Activated CD8-positive, alpha-beta memory T cell treated with anti-CD3 and anti-CD28 coated beads for 36 hours (primary cell): ENCODE data around the gene TOB2. TPM values are rescaled to one million over a fixed set of nuclear protein-coding genes. Genes with fewer than 3 reads are reported as not detected.
"Not testable (repeated sequence)": the region's sequence is repeated elsewhere in the genome, so short reads cannot be mapped to it uniquely, and the experiment has no call there.

Experiments
- CTCF ChIA-PET: fragments of 350-600 bp; sonication (Branson Sonifier 250); formaldehyde crosslinking; loops from one replicate; lab custom pipeline; 2021; ENCODE audit warnings: antibody characterized with exemption; lab: Charles Lee
- POLR2A ChIA-PET: fragments of 350-600 bp; sonication (Branson Sonifier 250); formaldehyde crosslinking; loops from one replicate; lab custom pipeline; 2021; ENCODE audit warnings: antibody characterized with exemption; lab: Charles Lee
- total RNA-seq, 2 experiments: library from RNA; stranded (reverse); gene quantifications; one replicate each; pipeline ENCODE4 v1.2.3, GENCODE V29; 2021

TOB2 gene
- total RNA-seq, 2 experiments from 2014 or later: 48.9 to 52.8 TPM

- ChIA-PET POLR2A (no interaction called here), CTCF (interaction anchor here (0.6 to 1.1 kb wide), 2 partner anchors 56 to 314 kb away, joined by 5 to 6 read pairs; no protein-coding TSS in a partner anchor)
Observed at GRCh38 chr22:41471568-41471967, 25.0 kb upstream of the TOB2 start.

- CTCF ChIA-PET: interaction anchor here (1.1 kb wide), 1 partner anchor 57 kb away, joined by 5 read pairs; no protein-coding TSS in a partner anchor
- POLR2A ChIA-PET: no interaction called here
Observed at GRCh38 chr22:41470886-41471285, 24.3 kb upstream of the TOB2 start.

GRCh38 chr22:41469218-41469851 lies 22.7 kb upstream of the TOB2 start:
- CTCF ChIA-PET: interaction anchor here (1.0 to 1.6 kb wide), 8 partner anchors 12 to 88 kb away, joined by 3 to 9 read pairs (median 4); partner anchors contain the start of genes TEF and TOB2

GRCh38 chr22:41468381-41469217 lies 22.0 kb upstream of the TOB2 start, which contains the start of the genes ACO2 and PHF5A:
Gene ACO2 (plus strand): TSS chr22:41469117. CDS start chr22:41469147, 30 bp downstream.
Gene PHF5A (minus strand): TSS chr22:41468692. CDS start chr22:41468653, 39 bp downstream.
- ChIA-PET CTCF (interaction anchor here (0.7 to 1.6 kb wide), 10 partner anchors 11 to 104 kb away, joined by 3 to 9 read pairs (median 4); partner anchors contain the start of genes TEF and TOB2), POLR2A (interaction anchor here (0.5 to 4.8 kb wide), 16 partner anchors 9 to 621 kb away, joined by 3 to 71 read pairs (median 5); partner anchors contain the start of genes DESI1, PMM1, TEF and TOB2)

More at GRCh38 chr22:41469218-41469851, 22.7 kb upstream of the TOB2 start:
- POLR2A ChIA-PET: interaction anchor here (0.5 to 4.8 kb wide), 13 partner anchors 8 to 621 kb away, joined by 3 to 71 read pairs (median 5); partner anchors contain the start of genes PMM1, TEF and TOB2

GRCh38 chr22:41461901-41462300 lies 15.3 kb upstream of the TOB2 start:
- ChIA-PET POLR2A (interaction anchor here (0.8 to 1.4 kb wide), 2 partner anchors 11 to 15 kb away, joined by 3 read pairs; partner anchors contain the start of gene TOB2), CTCF (no interaction called here)

DNA sequence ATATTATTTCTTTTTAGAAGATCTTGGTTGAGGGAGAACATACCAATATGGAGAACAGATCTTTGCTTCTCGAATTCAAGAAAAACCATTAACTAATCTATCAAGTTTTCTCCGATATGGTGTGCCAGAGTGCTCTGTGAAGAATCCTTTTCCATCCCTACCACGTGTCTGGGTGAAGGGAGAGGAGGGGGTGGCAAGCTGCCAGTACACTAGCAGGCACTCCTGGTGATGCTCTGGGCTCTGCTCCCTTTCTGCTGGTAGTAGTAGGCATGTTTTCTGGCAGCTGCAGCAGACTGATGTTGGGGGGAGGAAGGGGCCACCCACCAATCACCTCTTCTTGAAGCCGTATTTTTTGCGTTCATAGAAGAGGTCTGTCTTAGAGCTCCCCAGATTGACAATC lies 13.5 kb upstream of the TOB2 start:
- CTCF ChIA-PET: interaction anchor here (2.0 kb wide), 1 partner anchor 11 kb away, joined by 5 read pairs; no protein-coding TSS in a partner anchor
- POLR2A ChIA-PET: not testable (repeated sequence)

- ChIA-PET CTCF (interaction anchor here (2.0 kb wide), 1 partner anchor 11 kb away, joined by 5 read pairs; no protein-coding TSS in a partner anchor), POLR2A (interaction anchor here (1.1 kb wide), 1 partner anchor 9 kb away, joined by 6 read pairs; the partner anchor contains the start of genes ACO2 and PHF5A)
Observed at GRCh38 chr22:41459431-41459830, 12.8 kb upstream of the TOB2 start.

DNA sequence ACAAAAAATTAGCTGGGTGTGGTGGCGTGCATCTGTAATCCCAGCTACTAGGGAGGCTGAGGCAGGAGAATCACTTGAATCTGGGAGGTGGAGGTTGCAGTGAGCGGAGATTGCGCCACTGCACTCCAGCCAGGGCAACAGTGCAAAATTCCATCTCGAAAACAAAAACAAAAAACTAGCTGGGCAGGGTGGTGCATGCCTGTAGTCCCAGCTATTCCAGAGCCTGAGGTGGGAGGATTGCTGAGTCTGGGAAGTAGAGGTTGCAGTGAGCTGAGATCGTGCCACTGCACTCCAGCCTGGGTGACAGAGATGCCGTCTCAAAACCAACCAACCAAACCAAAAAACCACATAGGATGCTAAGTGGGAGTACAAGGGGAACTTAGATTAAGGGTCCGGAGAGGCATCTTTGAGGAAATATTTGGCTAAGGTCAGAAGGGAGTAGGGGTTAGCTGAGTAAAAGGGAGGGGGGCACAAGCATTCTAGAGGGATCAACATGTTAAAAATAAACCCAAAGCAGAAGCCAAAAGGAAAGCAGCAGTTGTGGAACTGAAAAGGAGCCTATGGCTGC lies 11.6 kb upstream of the TOB2 start:
- POLR2A ChIA-PET: interaction anchor here (1.0 to 1.1 kb wide), 2 partner anchors 9 to 11 kb away, joined by 5 to 7 read pairs; partner anchors contain the start of gene TOB2

GRCh38 chr22:41448189-41448808 lies 1.7 kb upstream of the TOB2 start:
- ChIA-PET POLR2A (interaction anchor here (0.7 to 5.4 kb wide), 7 partner anchors 10 to 629 kb away, joined by 3 to 71 read pairs (median 5); partner anchors contain the start of genes ACO2, PHF5A, PMM1 and SLC25A17), CTCF (interaction anchor here (0.8 to 1.7 kb wide), 2 partner anchors 11 to 45 kb away, joined by 3 to 5 read pairs; no protein-coding TSS in a partner anchor)

More for the DNA sequence above, 11.6 kb upstream of the TOB2 start:
- CTCF ChIA-PET: interaction anchor here (0.8 to 1.3 kb wide), 2 partner anchors 11 to 54 kb away, joined by 3 to 4 read pairs; partner anchors contain the start of genes ACO2 and PHF5A

DNA sequence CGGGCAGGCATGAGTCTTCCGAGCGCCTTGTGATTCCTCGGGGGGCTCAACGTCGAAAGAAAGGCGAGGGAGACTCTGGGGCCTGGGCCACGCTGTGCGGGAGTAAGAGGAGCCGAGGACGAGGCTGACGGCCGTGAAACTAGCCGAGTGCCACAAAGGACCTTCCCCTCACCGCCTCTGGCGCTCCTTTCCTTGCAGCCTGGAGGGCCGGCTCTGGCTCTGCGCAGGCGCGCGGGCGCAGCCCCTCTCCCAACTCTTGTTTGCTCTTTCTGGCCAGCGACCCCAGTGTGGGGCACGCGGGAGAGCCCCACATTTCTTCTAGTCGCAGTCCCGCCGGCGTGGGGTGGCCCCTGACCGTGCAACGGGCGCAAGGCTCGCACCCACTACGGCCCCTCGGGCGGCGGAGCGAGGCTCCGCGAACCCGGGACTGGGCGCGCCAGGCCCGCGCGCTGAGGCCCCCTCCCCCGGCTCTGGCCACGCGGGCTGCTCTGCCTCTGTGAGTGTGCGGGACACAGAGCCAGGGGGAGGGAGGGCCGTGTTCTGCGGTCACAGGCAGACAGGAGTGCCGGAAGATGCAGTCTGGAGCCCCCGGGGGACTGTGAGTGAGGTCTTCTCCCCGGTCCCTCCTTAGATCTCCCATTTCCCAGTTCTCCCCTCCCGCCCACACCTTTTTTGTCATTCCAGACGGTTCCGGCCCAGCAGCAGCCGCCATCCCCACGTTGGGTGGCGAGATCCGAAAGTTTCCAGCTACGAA lies 1.0 kb upstream of the TOB2 start:
- POLR2A ChIA-PET: interaction anchor here (0.6 to 5.4 kb wide), 11 partner anchors 10 to 628 kb away, joined by 3 to 71 read pairs (median 5); partner anchors contain the start of genes ACO2, PHF5A, PMM1 and SLC25A17
- CTCF ChIA-PET: interaction anchor here (1.0 to 2.4 kb wide), 4 partner anchors 12 to 70 kb away, joined by 3 to 7 read pairs (median 4); partner anchors contain the start of gene TEF

- ChIA-PET POLR2A (interaction anchor here (0.6 to 5.4 kb wide), 12 partner anchors 9 to 175 kb away, joined by 3 to 71 read pairs (median 4); partner anchors contain the start of genes ACO2, DESI1, PHF5A and RANGAP1), CTCF (interaction anchor here (0.9 to 2.4 kb wide), 8 partner anchors 20 to 81 kb away, joined by 3 to 9 read pairs (median 3); partner anchors contain the start of genes ACO2, PHF5A and TEF)
Observed at GRCh38 chr22:41446057-41446501, 522 bp downstream of the TOB2 start.

GRCh38 chr22:41445129-41446056 lies 1.2 kb downstream of the TOB2 start:
- CTCF ChIA-PET: interaction anchor here (0.7 to 2.4 kb wide), 7 partner anchors 23 to 790 kb away, joined by 3 to 9 read pairs (median 4); partner anchors contain the start of genes ACO2, PHF5A and TEF

DNA sequence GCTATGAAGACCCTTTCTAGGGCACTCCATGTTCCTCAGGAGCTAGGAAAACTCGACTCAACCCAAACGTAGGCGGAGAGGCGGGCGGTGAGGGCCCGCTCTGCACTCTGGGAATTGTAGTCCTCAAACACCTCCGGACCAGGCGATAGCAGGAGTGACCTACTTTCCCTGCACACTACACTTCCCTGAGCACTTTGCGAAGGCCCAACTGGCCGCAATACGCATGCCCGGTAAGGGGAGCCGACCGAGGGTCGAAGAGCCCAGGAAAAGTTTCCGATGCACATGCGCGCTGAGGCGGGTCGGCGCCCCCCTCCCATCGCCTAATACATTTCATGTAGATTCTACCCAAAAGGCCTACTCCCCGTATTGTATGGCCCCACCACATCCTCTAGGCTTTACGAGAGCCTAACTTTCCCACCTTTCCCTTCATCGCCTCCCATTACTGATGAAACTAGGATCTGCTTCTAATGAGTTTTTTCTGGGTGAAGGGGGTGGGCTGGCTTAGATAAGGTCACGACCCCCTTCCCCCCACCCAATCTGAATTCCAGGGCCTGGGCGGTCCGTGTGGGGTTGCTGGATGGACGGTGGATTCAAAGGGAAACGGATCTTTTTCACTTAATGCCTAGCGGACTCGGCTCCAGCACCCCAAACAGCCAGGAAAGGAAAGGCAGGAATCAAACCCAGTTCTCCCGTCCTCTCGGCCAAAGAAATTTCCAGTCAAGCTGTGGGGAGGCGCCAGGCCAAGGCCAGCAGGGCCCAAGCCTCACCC lies 2.1 kb downstream of the TOB2 start:
- POLR2A ChIA-PET: interaction anchor here (0.8 to 5.4 kb wide), 4 partner anchors 18 to 175 kb away, joined by 3 to 71 read pairs (median 6); partner anchors contain the start of genes ACO2 and PHF5A

More at GRCh38 chr22:41445129-41446056, 1.2 kb downstream of the TOB2 start:
- POLR2A ChIA-PET: interaction anchor here (0.8 to 5.4 kb wide), 6 partner anchors 11 to 176 kb away, joined by 3 to 71 read pairs (median 4); partner anchors contain the start of genes ACO2, DESI1, PHF5A and XRCC6

DNA sequence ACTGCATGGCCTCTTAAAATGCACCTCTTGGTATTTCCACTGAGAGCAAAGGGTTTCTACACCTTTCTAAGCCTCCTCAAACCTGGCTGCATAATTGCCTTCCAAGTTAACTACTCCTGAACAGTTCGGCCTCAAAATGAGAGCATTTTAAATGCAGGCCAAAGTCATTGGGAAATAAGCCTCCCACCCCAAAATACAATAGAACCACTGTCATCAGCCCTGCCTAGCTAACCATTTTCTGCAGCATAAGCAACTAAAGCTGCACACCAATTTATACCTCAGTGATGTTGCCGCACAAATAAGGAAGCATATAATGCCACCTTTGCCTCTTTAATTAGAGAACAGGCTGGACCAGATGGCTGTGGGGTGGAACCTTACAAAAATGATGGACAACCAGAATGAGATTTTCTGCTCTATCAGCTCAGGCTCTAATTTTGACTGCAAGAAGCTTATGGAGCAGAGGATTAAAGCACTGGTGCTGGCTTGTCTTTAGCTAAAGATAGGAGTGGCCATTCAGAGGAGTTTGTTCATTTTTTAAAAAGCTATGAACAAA lies 4.3 kb downstream of the TOB2 start:
- ChIA-PET POLR2A (no interaction called here), CTCF (interaction anchor here (1.7 kb wide), 1 partner anchor 40 kb away, joined by 3 read pairs; no protein-coding TSS in a partner anchor)

More for the DNA sequence above, 2.1 kb downstream of the TOB2 start:
- CTCF ChIA-PET: interaction anchor here (0.7 to 2.4 kb wide), 6 partner anchors 24 to 789 kb away, joined by 3 to 9 read pairs (median 5); partner anchors contain the start of genes ACO2, PHF5A and TEF
